Smooth muscle cell (in vitro differentiated cells): ENCODE measurements around the gene DLEC1. TPM values are rescaled to one million over a fixed set of nuclear protein-coding genes. Genes with fewer than 3 reads are reported as not detected.
A peak's percentile ranks its signal among the peaks of the same experiment; 100 is the strongest.
"Not testable (repeated sequence)": the region's sequence is repeated elsewhere in the genome, so short reads cannot be mapped to it uniquely, and the experiment has no call there.

Experiments used
- DNase-seq: peaks from one replicate; lab custom pipeline; 2025; ENCODE audit not compliant: unreplicated experiment; lab: John Stamatoyannopoulos, UW
- H2AFZ ChIP-seq: fragments of 200-600 bp; sonication (generic); 2 replicates; pipeline ENCODE4 v1.6.0; 2016; ENCODE audit warnings: antibody characterized with exemption, low read depth, mild to moderate bottlenecking
- H3F3A ChIP-seq: fragments of 200-600 bp; sonication (generic); 2 replicates; pipeline ENCODE4 v1.6.0; 2017; ENCODE audit warnings: antibody characterized with exemption, low read depth
- H3K27ac ChIP-seq: fragments of 200-600 bp; sonication (generic); 2 replicates; pipeline ENCODE4 v1.5.1; 2016; ENCODE audit warnings: low read depth, mild to moderate bottlenecking
- H3K27me3 ChIP-seq: fragments of 200-600 bp; sonication (generic); 2 replicates; pipeline ENCODE4 v1.6.1; 2016; ENCODE audit warnings: low read depth, mild to moderate bottlenecking
- H3K36me3 ChIP-seq: fragments of 200-600 bp; sonication (generic); 2 replicates; pipeline ENCODE4 v1.5.1; 2016; ENCODE audit warnings: low read depth
- H3K4me1 ChIP-seq: fragments of 200-600 bp; sonication (generic); 2 replicates; pipeline ENCODE4 v1.5.1; 2016; ENCODE audit warnings: low read depth
- H3K4me2 ChIP-seq: fragments of 200-600 bp; sonication (generic); 2 replicates; pipeline ENCODE4 v1.6.0; 2016; ENCODE audit warnings: mild to moderate bottlenecking
- H3K4me3 ChIP-seq: fragments of 200-600 bp; sonication (generic); 2 replicates; pipeline ENCODE4 v1.5.1; 2016; ENCODE audit warnings: mild to moderate bottlenecking
- H3K79me2 ChIP-seq: fragments of 200-600 bp; sonication (generic); 2 replicates; pipeline ENCODE4 v1.6.0; 2016; ENCODE audit warnings: low read depth, mild to moderate bottlenecking
- H3K9ac ChIP-seq: fragments of 200-600 bp; sonication (generic); 2 replicates; pipeline ENCODE4 v1.6.0; 2016; ENCODE audit warnings: low read depth
- H3K9me3 ChIP-seq: fragments of 200-600 bp; sonication (generic); replicated peaks from 2 replicates; pipeline ENCODE4 v1.5.1; 2016; ENCODE audit warnings: low read depth
- H4K20me1 ChIP-seq: fragments of 200-600 bp; sonication (generic); 2 replicates; pipeline ENCODE4 v1.6.0; 2016; ENCODE audit warnings: low read depth
- CTCF ChIP-seq: fragments of 200-600 bp; sonication (generic); IDR thresholded peaks from 2 replicates; pipeline ENCODE4 v1.5.1; 2017; ENCODE audit warnings: borderline replicate concordance, mild to moderate bottlenecking, antibody characterized with exemption; ENCODE audit not compliant: insufficient read depth, poor library complexity, severe bottlenecking
- WGBS: methylation state at CpG from one replicate; pipeline ENCODE4 v1.1.7; 2016; ENCODE audit warnings: low lambda C conversion rate; 5-methylcytosine and 5-hydroxymethylcytosine counted together
- polyA plus RNA-seq: library from polyadenylated mRNA; unstranded; fragments of >200 nt; fragmentation: Nextera tagmentation; extraction: Ambion mirVana; gene quantifications from 2 replicates; pipeline ENCODE4 v1.2.1, GENCODE V29; 2016
- total RNA-seq: library from RNA; depleted of rRNA; stranded (reverse); fragments of >200 nt; gene quantifications from 2 replicates; pipeline ENCODE4 v1.2.3, GENCODE V29; 2014

The DLEC1 gene
- total and polyA plus RNA-seq, 2 experiments from 2014 or later, result 0.27 to 0.61 TPM

- Histone ChIP-seq H3K79me2 (no peaks in the 10 kb centered on the region), H3K4me3 (peak overlapping the region; percentile 75), H3F3A (peaks cover 11% of the 10 kb centered on the region), H3K4me1 (peaks cover 5% of the 10 kb centered on the region), H3K36me3 (no peaks in the 10 kb centered on the region), H3K9me3 (no peaks in the 10 kb centered on the region), H3K27ac (peak overlapping the region; percentile 69), H2AFZ (peak overlapping the region; percentile 87), H4K20me1 (peaks cover 11% of the 10 kb centered on the region), H3K4me2 (peak overlapping the region; percentile 92), H3K27me3 (no peaks in the 10 kb centered on the region), H3K9ac (peak overlapping the region; percentile 65)
- TF ChIP-seq CTCF, result no peak
- WGBS, result 57% methylated on average over 8 of the region's 8 CpGs
- DNase-seq, result no peak
Measured at GRCh38 chr3:38030126-38031021, 8.6 kb upstream of the DLEC1 start.

- Histone ChIP-seq H3K9me3 (no peaks in the 10 kb centered on the region), H3K36me3 (no peaks in the 10 kb centered on the region), H3K4me2 (no peak overlapping the region), H3K4me3 (no peak overlapping the region), H3K79me2 (no peaks in the 10 kb centered on the region), H2AFZ (no peak overlapping the region), H3F3A (peaks cover 6% of the 10 kb centered on the region), H3K9ac (peak overlapping the region; percentile 65), H3K4me1 (peaks cover 3% of the 10 kb centered on the region), H3K27ac (peak overlapping the region; percentile 69), H4K20me1 (peaks cover 7% of the 10 kb centered on the region), H3K27me3 (no peaks in the 10 kb centered on the region)
- TF ChIP-seq CTCF, result no peak
- 69% methylated on average over 9 of the region's 9 CpGs for WGBS
- no peak for DNase-seq
Measured at GRCh38 chr3:38031022-38031994, 7.7 kb upstream of the DLEC1 start.

- no peaks in the 10 kb centered on the region for H3K79me2 ChIP-seq
- no peak overlapping the region for H2AFZ ChIP-seq
- H3K36me3 ChIP-seq, result no peaks in the 10 kb centered on the region
- H3K4me2 ChIP-seq, result no peak overlapping the region
- H4K20me1 ChIP-seq, result peaks cover 6% of the 10 kb centered on the region
- no peak overlapping the region for H3K9ac ChIP-seq
- 100% methylated on average over 1 of the region's 1 CpG for WGBS
- no peak for TF ChIP-seq CTCF
- H3K27me3 ChIP-seq, result no peaks in the 10 kb centered on the region
- H3K9me3 ChIP-seq, result no peaks in the 10 kb centered on the region
- no peak overlapping the region for H3K27ac ChIP-seq
- no peaks in the 10 kb centered on the region for H3F3A ChIP-seq
- H3K4me1 ChIP-seq, result peaks cover 3% of the 10 kb centered on the region
- no peak overlapping the region for H3K4me3 ChIP-seq
- no peak for DNase-seq
Measured at GRCh38 chr3:38032328-38032865, 6.6 kb upstream of the DLEC1 start.

- not testable (repeated sequence) for H3K4me3 ChIP-seq, H3F3A ChIP-seq, DNase-seq, H2AFZ ChIP-seq, H3K4me2 ChIP-seq, H3K36me3 ChIP-seq, H3K79me2 ChIP-seq, H3K9ac ChIP-seq, H3K27ac ChIP-seq, H3K9me3 ChIP-seq, H4K20me1 ChIP-seq, H3K4me1 ChIP-seq, H3K27me3 ChIP-seq
- 95% methylated on average over 7 of the region's 7 CpGs for WGBS
Measured at GRCh38 chr3:38033586-38033985, 5.4 kb upstream of the DLEC1 start.

GRCh38 chr3:38034335-38034734 is 4.7 kb upstream of the DLEC1 start:
- not testable (repeated sequence) for H2AFZ ChIP-seq
- WGBS, result 87% methylated on average over 9 of the region's 9 CpGs

More at GRCh38 chr3:38034335-38034734, 4.7 kb upstream of the DLEC1 start:
- H3K4me1 ChIP-seq, DNase-seq, H4K20me1 ChIP-seq, H3K36me3 ChIP-seq, H3K9me3 ChIP-seq, H3K27ac ChIP-seq, H3K4me3 ChIP-seq, H3K27me3 ChIP-seq, H3F3A ChIP-seq, H3K79me2 ChIP-seq, H3K9ac ChIP-seq, H3K4me2 ChIP-seq: not testable (repeated sequence)
